ENCODE data around the gene SPATA7.

DNA sequence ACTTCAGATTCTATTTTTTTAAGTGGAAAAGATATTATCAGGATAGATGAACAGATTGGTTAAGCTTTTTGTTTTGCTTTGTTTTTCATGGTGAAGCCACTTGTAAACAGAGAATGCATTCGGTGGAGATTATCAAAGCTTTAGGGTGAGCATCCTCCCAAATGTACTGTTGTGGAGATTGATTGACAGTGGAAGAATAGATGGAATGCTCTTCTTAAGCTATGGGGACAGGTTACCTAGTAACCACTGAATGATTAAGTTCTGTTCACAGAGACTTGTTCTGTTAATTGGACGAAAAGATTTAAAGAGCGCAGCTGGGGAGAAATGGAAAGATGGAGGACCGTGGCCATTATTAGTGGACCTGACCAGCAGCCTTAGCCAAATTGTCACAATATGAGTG, 21.8 kb upstream of the SPATA7 start:
- TF ChIP-seq, protein P1, sequence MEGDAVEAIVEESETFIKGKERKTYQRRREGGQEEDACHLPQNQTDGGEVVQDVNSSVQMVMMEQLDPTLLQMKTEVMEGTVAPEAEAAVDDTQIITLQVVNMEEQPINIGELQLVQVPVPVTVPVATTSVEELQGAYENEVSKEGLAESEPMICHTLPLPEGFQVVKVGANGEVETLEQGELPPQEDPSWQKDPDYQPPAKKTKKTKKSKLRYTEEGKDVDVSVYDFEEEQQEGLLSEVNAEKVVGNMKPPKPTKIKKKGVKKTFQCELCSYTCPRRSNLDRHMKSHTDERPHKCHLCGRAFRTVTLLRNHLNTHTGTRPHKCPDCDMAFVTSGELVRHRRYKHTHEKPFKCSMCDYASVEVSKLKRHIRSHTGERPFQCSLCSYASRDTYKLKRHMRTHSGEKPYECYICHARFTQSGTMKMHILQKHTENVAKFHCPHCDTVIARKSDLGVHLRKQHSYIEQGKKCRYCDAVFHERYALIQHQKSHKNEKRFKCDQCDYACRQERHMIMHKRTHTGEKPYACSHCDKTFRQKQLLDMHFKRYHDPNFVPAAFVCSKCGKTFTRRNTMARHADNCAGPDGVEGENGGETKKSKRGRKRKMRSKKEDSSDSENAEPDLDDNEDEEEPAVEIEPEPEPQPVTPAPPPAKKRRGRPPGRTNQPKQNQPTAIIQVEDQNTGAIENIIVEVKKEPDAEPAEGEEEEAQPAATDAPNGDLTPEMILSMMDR (IDR thresholded peaks at IDR 0.05; ENCODE audit: poor library complexity), result no peak
- TF ChIP-seq EZH2 (IDR thresholded peaks at IDR 0.05; ENCODE audit: borderline replicate concordance) (no peak), EZH2phosphoT487 (IDR thresholded peaks at IDR 0.05; ENCODE audit: low read depth, severe bottlenecking, unreplicated experiment) (no peak)
